Activated CD8-positive, alpha-beta memory T cell treated with anti-CD3 and anti-CD28 coated beads for 1 hour (primary cell): Measurements from ENCODE around the gene SMIM41.

Source experiments
- DNase-seq, 2 donors: peaks; one replicate each; pipeline ENCODE4 v3.0.0-alpha.2; 2020; ENCODE audit warnings: low read depth in 1 of 2; ENCODE audit errors: extremely low read depth in 1 of 2

The SMIM41 gene

GRCh38 chr12:52050758-52051541 lies 28.6 kb upstream of the SMIM41 start, which contains the start of gene NR4A1:
NR4A1 (plus strand) TSS chr12:52051442; CDS start chr12:52054329, 2,887 bp downstream.
- DNase-seq = peak; percentile 99 to 100

GRCh38 chr12:52052468-52053186 lies 26.9 kb upstream of the SMIM41 start:
- DNase-seq = no peak

GRCh38 chr12:52053536-52054209 lies 25.8 kb upstream of the SMIM41 start:
- peak in 1 of 2 donors; percentile 33 for DNase-seq

GRCh38 chr12:52054231-52054832 lies 25.2 kb upstream of the SMIM41 start:
- no peak for DNase-seq

GRCh38 chr12:52054833-52055730 lies 24.4 kb upstream of the SMIM41 start:
- no peak for DNase-seq

GRCh38 chr12:52055731-52056711 lies 23.5 kb upstream of the SMIM41 start:
- DNase-seq = no peak

- no peak for DNase-seq
Measured at GRCh38 chr12:52056801-52057637, 22.5 kb upstream of the SMIM41 start.

GRCh38 chr12:52057638-52058576 lies 21.6 kb upstream of the SMIM41 start:
- DNase-seq = no peak

- DNase-seq = peak in 1 of 2 donors; percentile 30
Measured at GRCh38 chr12:52058631-52059361, 20.7 kb upstream of the SMIM41 start.

- peak in 1 of 2 donors; percentile 54 for DNase-seq
Measured at GRCh38 chr12:52059582-52060497, 19.7 kb upstream of the SMIM41 start.

- DNase-seq = peak; percentile 39 to 47
Measured at GRCh38 chr12:52060498-52061177, 18.9 kb upstream of the SMIM41 start.

GRCh38 chr12:52061470-52062166 lies 17.9 kb upstream of the SMIM41 start:
- no peak for DNase-seq

- DNase-seq = no peak
Measured at GRCh38 chr12:52062167-52063081, 17.1 kb upstream of the SMIM41 start.
